ELR (cell line): ENCODE measurements around the gene FAM107B.

Experiments used
- DNase-seq: peaks from one replicate; pipeline ENCODE4 v3.0.0-alpha.2; 2015; ENCODE audit warnings: low read depth

Gene FAM107B

DNA sequence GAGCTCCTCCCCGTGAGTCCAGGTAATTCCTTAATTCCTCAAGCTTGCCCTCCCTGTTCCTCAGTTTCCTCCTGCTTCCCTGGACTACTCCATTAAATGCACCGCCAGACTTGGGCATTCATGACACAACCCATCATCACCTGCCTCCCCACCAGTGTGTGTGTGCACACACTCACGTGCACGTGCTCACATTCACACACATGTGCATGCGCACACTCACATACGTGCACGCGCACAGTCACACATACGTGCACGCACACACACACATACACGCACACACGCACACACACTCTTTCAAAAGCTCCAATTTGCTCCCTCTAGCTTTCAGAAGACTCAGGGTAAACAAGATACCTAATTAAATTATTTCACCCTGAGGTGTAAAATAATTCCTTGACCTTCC is 216.7 kb downstream of the FAM107B start:
- no peak for DNase-seq

DNA sequence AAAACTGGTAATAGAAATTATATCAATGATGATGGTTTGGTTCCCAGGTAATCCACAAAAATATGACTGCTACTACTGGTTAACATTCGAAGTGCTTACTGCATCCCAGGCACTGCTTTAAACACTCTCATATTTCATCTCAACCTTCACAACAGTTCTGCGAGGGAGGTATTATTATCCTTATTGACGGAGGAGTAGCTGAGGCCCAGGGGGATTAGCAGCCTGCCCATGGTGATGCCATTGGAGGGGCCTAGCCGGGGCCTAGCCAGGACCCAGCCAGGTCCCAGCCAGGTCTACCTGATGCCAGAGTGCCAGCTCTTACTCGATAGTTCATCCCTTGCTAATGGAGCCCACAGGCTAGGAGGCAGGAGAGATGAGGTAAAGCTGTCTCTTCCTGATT is 217.1 kb downstream of the FAM107B start:
- DNase-seq: no peak

DNA sequence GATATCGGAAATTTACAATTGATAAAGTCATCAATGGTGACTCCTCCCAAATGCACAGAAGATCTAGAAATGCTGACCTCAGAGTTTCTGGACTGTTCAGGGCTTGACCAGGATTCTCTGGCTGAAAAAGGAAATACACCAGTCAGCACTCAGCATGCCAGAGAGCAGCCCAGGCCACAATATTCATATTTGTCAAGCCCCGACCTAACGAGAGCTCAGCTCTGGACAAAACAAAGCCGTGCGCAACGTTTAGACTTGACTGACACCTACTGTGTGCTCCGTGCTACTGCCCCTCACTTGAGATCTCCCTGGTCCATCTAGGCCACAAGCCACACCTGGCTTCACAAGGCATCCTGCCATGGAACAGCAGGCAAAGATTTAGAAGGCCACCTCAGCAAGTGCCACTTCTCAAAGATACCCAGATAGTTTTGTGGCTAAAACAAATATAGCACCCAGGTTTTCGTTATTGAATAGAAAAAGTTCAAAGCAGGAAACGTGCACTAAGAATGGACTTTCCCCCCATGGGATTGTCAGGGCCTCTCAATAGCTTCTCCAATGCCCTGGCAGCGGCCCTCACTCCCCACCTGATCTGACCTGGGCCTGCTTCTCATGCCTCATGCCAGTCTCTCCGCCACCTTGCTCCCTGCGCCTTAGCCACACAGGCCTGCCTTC is 218.3 kb downstream of the FAM107B start:
- peak; percentile 21 for DNase-seq

- no peak for DNase-seq
Measured at GRCh38 chr10:14555807-14556206, 218.9 kb downstream of the FAM107B start.

- no peak for DNase-seq
Measured at GRCh38 chr10:14554491-14555205, 220.0 kb downstream of the FAM107B start.

- DNase-seq: no peak
Measured at GRCh38 chr10:14554091-14554490, 220.6 kb downstream of the FAM107B start.

DNA sequence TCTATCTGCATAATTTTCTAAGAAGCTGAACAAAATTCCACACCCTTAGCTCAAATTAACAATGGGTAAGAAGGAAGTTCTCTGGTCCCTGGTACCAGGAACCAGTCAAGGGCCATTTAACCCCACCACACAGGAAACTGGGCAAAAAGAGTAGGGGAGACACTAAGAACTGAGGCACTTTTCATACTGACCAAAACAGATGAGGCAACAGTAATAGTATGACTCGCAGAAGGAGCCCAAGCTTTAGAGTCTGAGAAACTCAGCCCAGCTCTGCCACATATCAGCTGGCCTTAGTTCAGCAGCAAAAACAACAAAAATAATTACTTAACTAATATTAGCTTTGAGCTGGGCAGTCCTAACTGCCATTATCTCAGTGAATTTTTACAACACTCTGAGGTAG is 221.2 kb downstream of the FAM107B start:
- DNase-seq: peak; percentile 77

GRCh38 chr10:14552015-14552414 is 222.7 kb downstream of the FAM107B start:
- DNase-seq: no peak

DNA sequence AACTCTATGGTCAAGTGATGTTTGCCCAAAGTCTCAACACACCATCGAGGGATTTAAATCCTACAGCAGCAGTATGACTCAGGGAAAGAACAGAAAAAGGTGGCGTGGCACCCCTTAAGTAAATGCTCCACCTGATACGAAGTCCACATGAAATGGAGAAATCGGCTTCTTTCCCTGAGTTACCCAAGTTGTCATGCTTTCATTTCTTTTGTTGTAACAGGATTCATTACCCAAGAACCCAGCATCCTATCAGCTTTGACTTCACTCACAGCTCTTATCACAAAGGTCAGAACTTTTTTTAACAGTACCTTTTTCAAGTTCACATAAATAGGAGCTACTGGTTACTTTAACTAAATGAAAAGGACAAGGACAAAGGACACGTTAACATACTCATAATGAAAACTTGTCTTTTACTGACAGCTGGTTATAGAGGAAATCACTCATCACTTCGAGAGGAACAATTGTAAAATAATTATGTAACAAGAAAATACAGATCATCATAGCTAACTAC is 224.2 kb downstream of the FAM107B start:
- DNase-seq: no peak

DNA sequence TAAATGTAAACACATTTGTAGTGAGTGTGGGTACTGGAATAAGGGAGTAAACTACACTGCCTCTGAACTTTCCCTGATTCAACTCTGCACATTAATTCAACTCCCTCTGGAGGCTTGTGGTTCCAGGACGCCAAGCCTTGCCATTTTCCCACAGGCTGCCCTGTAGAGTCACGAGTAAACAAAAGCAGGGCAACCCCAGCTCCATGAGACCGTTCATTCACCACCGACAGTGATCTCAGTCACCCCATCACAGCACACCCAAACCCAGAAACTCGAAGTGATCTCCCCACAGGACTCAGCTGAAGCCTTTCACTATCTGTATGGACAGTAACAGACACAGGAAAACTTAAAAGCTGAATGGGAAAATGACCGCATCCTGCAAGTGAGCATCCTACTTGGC is 225.2 kb downstream of the FAM107B start:
- DNase-seq: no peak

- no peak for DNase-seq
Measured at GRCh38 chr10:14548970-14549369, 225.7 kb downstream of the FAM107B start.

DNA sequence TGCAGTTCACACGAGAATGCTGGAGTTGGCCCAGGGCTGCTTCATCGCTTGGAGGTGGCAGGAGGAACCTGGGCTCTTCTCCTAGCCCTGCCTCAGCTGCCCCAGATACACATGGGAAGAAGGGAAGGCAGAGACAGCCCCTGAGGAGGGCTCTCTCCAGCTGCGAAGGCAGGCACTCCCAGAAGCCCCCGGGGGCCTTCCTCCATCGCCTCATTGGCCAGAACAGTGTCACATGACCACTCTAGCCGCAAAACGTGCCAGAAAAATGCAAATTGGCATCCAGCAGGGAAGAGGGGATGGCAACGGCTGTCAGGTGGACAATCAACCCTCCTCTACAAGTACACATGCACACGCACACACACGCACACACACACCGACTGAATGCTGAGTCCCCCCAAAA is 226.2 kb downstream of the FAM107B start:
- no peak for DNase-seq

DNA sequence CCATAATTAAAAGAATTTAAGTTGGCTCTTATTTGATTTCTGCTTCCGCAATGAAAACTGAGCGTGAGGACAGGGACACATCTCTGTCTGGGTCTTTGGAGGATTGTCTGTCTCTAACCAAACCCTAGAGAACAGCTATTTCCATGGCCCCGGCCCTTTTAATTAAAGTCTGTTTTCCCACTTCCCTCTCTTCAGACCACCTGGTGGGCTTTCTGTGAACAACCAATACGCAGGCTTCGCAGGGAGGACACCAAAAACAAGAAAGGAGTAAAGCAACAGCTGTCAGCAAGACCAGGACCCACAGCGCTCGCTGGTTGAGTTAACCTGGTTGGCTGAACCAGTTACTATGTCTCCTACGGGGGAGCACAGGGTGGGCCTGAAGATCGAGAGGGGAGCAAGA is 226.9 kb downstream of the FAM107B start:
- peak; percentile 32 for DNase-seq

- DNase-seq: peak; percentile 86
Measured at GRCh38 chr10:14545827-14546226, 228.9 kb downstream of the FAM107B start.

DNA sequence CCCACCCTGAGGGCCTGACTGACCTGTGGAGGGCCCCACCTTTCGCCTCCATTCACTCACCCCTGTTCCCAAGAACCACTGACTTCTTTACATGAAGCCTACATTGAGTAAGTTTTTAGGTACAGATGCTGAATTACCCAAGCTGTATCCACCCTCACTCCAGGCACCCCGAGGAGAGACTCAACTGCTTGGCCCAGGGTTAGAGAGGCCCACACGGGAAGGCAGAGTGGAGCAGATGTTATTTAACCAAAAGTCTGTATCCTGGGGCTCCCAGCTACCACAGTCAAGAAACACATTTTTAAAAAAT is 230.8 kb downstream of the FAM107B start:
- no peak for DNase-seq

GRCh38 chr10:14543046-14543903 is 231.4 kb downstream of the FAM107B start:
- no peak for DNase-seq

- DNase-seq: no peak
Measured at GRCh38 chr10:14541379-14541778, 233.3 kb downstream of the FAM107B start.

DNA sequence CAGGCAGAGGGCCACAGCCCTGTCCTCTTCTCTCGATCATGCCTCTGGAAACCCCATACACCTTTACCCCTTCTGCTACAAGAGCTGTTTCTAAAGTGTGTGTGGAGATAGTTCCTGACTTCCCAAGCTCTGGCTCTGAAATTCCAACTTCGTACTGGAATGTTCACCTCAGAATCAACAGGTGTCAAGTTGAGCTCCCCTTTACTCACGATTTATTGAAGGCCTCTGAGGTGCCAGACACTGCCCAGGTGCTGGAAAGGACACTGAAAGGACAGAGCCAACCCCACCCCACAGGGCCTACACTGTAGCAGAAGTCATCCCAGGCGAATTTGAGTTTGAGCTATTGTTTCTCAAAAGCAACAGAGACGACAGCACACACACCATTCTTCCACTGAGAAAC is 234.1 kb downstream of the FAM107B start:
- no peak for DNase-seq

DNA sequence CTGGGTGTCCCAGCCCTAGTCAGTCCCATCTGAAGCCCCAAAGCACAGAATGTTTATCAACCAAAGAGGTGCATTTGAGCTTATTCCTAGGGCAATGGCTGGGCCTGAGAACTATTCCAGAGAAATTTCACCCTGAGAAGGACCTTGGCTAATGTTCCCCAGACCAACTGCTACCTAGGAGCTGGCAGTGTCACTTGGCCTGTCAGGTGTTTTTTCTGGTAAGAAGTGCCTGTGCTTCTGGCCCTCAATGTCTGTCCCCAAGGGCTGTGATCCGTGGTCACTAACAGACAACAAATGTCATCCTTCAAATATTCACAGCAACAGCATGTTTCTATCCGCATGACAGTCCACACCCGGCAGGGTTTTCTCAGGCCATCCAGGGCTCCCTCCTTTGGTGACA is 234.6 kb downstream of the FAM107B start:
- DNase-seq: no peak

- DNase-seq: no peak
Measured at GRCh38 chr10:14539176-14539575, 235.5 kb downstream of the FAM107B start.

DNA sequence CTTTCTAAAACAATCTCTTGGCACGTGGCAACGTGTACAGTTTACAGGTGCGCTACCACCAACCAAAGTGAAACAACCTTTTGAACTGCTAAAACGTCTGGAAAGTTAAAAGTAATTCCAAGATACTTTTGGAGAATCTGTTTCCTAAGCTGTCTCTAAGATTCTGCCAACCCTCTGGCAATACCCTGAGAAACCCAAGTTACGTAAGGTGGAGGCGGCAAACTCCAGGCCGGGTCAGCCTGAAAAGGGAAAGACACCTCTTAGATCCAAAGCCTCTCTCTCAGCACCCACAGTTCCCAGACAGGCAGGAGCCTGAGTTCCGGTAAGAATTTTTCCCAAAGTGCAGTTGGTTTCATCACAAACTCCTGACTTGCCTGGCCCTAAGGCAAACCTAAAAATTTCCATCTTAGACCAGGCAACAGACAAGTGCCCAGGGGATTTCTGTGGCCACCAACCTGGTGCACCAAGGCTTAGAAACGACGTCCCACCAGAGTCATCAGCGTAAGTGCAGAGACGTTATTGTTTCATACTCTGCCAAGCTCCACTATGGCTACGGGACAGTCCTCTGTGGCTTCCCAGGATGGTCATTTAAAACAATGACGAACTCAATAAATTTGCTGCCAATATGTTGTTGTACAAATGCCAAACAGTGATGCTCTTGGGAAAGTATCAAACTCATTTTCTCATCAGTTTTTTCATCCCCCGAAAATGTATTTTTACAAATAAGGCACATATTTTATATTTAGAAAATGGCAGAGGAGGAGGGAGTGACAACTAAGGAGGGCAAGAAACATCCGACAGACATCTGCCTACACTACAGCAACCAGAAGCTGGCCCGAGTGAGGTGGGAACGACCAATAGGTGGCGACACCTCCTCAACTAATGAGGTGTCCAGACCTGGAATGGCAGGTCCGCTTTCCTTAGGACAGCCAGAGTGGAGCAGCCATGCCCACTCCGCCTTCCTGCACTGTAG is 238.2 kb downstream of the FAM107B start:
- peak; percentile 70 for DNase-seq
